ENCODE measurements around the gene SLC35A5. TPM values are rescaled to one million over a fixed set of nuclear protein-coding genes. Genes with fewer than 3 reads are reported as not detected.
"Not testable (repeated sequence)": the region's sequence is repeated elsewhere in the genome, so short reads cannot be mapped to it uniquely, and the experiment has no call there.

Gene SLC35A5
- total and polyA plus RNA-seq, 11 donors: 4.2 to 28.8 (median 17.7) TPM

DNA sequence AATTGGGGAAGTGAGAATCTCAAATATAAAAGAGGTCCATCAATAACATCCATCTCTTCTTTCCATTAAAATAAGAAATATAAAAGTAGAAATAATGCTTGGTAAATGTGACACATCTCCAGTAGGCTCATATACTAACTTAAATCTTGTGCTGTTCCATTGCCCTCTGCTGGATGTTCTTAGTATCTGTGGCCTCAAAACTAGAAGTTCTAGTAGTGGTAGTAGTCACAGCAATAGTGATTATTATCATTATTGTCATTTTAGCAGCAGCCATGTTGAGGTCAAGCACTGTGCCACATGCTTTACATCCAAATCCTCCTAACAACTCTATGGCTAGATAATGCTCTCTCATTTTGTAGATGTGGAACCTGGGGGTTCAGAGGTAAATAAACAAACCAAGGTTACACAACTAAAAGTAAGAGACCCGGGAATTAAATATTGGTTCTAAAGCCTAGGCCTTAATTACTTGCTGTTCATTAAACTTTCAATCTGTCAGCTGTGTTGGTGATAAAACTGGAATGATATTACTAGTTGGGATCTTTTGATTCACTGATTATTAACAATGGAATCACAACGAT, 42.3 kb upstream of the SLC35A5 start:
- ATAC-seq: peak in 3 of 4 donors; percentile 64 to 79 (median 77)

DNA sequence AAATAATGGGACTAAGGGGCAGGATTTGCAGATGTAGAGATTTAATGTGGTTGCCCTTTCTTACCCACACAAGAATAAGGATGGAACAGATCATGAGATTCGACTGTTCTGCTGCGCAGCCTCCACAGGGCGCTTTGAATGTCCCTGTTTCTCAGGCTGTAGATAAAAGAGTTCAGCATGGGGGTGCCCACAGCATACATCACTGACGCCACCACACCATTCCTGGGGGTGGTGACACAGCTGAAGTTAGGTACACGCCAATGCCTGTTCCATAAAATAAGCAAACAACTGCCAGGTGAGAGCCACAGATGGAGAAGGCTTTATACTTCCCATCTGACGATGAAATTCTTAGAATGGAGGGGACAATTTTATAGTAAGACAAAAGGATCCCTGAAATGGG, 37.7 kb upstream of the SLC35A5 start:
- not testable (repeated sequence) for DNase-seq
- intact Hi-C loops (cut with DNase I): loop anchor here in 6 of 10 donors (5.0 to 10.0 kb wide), 5 partner anchors 232 to 397 kb away; partner anchors contain the start of genes GCSAM (in 4 of the 6) and SLC9C1 (in 2 of the 6)

More for the DNA sequence above, 42.3 kb upstream of the SLC35A5 start:
- DNase-seq: peak in 2 of 5 donors; percentile 22 to 29
- no peaks in the 10 kb centered on the region for H3K9me3 ChIP-seq
- no peak overlapping the region for H3K4me3 ChIP-seq
- no peak overlapping the region for H3K27ac ChIP-seq
- H3K27me3 ChIP-seq: no peaks in the 10 kb centered on the region
- 88 to 96% (median 90%) methylated on average over 2 of the region's 2 CpGs for WGBS, 4 donors
- peaks cover 0 to 9% (median 0%) of the 10 kb centered on the region in 12 donors for H3K4me1 ChIP-seq
- H3K36me3 ChIP-seq: peaks cover 0 to 8% (median 0%) of the 10 kb centered on the region in 9 donors
- intact Hi-C loops (cut with DNase I): loop anchor here (1.0 to 10.0 kb wide), 14 partner anchors 125 to 407 kb away; partner anchors contain the start of genes GCSAM (in 5 of the 10) and SLC9C1 (in 4 of the 10)
- TF ChIP-seq, protein P1, sequence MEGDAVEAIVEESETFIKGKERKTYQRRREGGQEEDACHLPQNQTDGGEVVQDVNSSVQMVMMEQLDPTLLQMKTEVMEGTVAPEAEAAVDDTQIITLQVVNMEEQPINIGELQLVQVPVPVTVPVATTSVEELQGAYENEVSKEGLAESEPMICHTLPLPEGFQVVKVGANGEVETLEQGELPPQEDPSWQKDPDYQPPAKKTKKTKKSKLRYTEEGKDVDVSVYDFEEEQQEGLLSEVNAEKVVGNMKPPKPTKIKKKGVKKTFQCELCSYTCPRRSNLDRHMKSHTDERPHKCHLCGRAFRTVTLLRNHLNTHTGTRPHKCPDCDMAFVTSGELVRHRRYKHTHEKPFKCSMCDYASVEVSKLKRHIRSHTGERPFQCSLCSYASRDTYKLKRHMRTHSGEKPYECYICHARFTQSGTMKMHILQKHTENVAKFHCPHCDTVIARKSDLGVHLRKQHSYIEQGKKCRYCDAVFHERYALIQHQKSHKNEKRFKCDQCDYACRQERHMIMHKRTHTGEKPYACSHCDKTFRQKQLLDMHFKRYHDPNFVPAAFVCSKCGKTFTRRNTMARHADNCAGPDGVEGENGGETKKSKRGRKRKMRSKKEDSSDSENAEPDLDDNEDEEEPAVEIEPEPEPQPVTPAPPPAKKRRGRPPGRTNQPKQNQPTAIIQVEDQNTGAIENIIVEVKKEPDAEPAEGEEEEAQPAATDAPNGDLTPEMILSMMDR (IDR thresholded peaks at IDR 0.05): peak; percentile 61 to 87 (median 75)
- no peak for TF ChIP-seq POLR2A (IDR thresholded peaks at IDR 0.05)

DNA sequence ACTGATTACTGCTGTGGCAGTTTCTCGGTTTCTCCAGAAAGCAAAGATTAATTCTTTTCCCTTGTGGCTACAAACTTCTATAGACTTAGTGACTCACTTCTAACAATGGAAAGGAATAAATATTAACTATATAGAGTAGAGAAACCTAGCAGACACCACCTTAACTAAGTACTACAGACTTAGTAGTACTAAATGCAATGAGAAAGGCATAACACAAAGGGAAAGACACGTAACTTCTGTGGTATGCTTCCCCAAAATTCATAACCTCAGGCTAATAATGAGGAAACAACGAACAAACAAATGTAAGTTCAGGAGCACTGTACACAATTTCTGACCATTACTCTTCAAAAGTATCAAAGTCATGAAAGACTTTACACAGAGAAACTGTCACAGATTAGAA, 31.3 kb upstream of the SLC35A5 start:
- no peaks in the 10 kb centered on the region for H3K4me1 ChIP-seq
- H3K27ac ChIP-seq: no peak overlapping the region
- H3K4me3 ChIP-seq: no peak overlapping the region
- peaks cover 0 to 92% (median 87%) of the 10 kb centered on the region in 9 donors for H3K36me3 ChIP-seq
- 89 to 97% (median 93%) methylated on average over 3 of the region's 3 CpGs for WGBS, 4 donors
- intact Hi-C loops (cut with DNase I): loop anchor here in 9 of 10 donors (5.0 to 10.0 kb wide), 4 partner anchors 238 to 418 kb away; partner anchors contain the start of gene SLC9C1 (in 3 of the 9)
- no peak for ATAC-seq
- DNase-seq: no peak
- no peaks in the 10 kb centered on the region for H3K27me3 ChIP-seq
- no peaks in the 10 kb centered on the region for H3K9me3 ChIP-seq
- TF ChIP-seq POLR2A (IDR thresholded peaks at IDR 0.05): no peak
- TF ChIP-seq, protein P1 (IDR thresholded peaks at IDR 0.05): no peak

More for the DNA sequence above, 37.7 kb upstream of the SLC35A5 start:
- not testable (repeated sequence) for H3K27ac ChIP-seq, H3K9me3 ChIP-seq, H3K4me3 ChIP-seq, ATAC-seq, H3K4me1 ChIP-seq, H3K27me3 ChIP-seq
- H3K36me3 ChIP-seq: peaks cover 0 to 49% (median 32%) of the 10 kb centered on the region in 9 donors
- WGBS, 4 donors: 92 to 95% (median 94%) methylated on average over 6 of the region's 6 CpGs

DNA sequence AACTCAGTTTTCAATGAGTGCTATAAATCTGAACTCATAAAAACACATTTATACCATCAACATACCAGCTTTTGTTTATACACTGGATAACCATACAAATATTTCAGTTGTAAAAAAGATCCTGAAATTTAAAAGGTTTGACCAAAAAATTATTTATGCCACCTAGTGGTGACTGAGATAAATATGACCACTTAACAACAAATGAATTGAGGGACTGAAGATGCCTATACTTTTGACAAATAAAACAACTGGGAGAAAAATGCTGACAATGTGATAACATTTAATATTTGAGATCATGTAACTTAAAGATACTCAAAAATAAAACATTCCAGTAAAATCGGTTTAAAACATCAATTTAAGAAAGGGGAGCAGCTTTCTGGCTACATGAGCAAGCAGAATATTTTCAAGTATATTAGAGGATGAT, 30.5 kb upstream of the SLC35A5 start:
- H3K36me3 ChIP-seq: peaks cover 0 to 92% (median 87%) of the 10 kb centered on the region in 9 donors
- DNase-seq (no peak), ATAC-seq (no peak)
- 2 to 22% (median 7%) methylated on average over 1 of the region's 1 CpG for WGBS, 4 donors
- H3K4me3 ChIP-seq: no peak overlapping the region
- no peaks in the 10 kb centered on the region for H3K9me3 ChIP-seq
- no peak for TF ChIP-seq POLR2A (IDR thresholded peaks at IDR 0.05)
- TF ChIP-seq, protein P1 (IDR thresholded peaks at IDR 0.05): peak; percentile 26 to 67 (median 52)
- H3K27ac ChIP-seq: no peak overlapping the region
- intact Hi-C loops (cut with DNase I): loop anchor here in 9 of 10 donors (5.0 to 10.0 kb wide), 4 partner anchors 239 to 419 kb away; partner anchors contain the start of gene SLC9C1 (in 3 of the 9)
- no peaks in the 10 kb centered on the region for H3K27me3 ChIP-seq
- H3K4me1 ChIP-seq: no peaks in the 10 kb centered on the region
